Right atrium auricular region (tissue), 2 donors: Measurements from ENCODE around the gene UTP11. TPM values are rescaled to one million over a fixed set of nuclear protein-coding genes. Genes with fewer than 3 reads are reported as not detected.
"Not testable (repeated sequence)": the region's sequence is repeated elsewhere in the genome, so short reads cannot be mapped to it uniquely, and the experiment has no call there.

Experiments
- DNase-seq: peaks from one replicate; pipeline ENCODE4 v3.0.0-alpha.2; 2019; ENCODE audit warnings: low spot score
- H3K27ac ChIP-seq, 2 donors: fragments of 200-600 bp; sonication (generic); 1 replicate in 1 of 2; 2 replicates in 1 of 2; pipeline ENCODE4 v1.5.1; 2016 to 2019
- H3K27me3 ChIP-seq, 2 donors: fragments of 200-600 bp; sonication (generic); one replicate each; pipeline versions ENCODE4 v1.5.1 to v1.6.0; 2017 to 2019
- H3K36me3 ChIP-seq: fragments of 200-600 bp; sonication (generic); one replicate; pipeline ENCODE4 v1.5.1; 2016
- H3K4me1 ChIP-seq, 2 donors: fragments of 200-600 bp; sonication (generic); one replicate each; pipeline versions ENCODE4 v1.5.1 to v1.6.0; 2017 to 2019
- H3K4me3 ChIP-seq, 2 donors: fragments of 200-600 bp; sonication (generic); 1 replicate in 1 of 2; 2 replicates in 1 of 2; pipeline ENCODE4 v1.5.1; 2017 to 2019; ENCODE audit warnings: mild to moderate bottlenecking in 1 of 2, moderate library complexity in 1 of 2
- H3K9me3 ChIP-seq, 2 donors: fragments of 200-600 bp; sonication (generic); one replicate each; pipeline ENCODE4 v1.5.1; 2019
- total RNA-seq, 2 donors: library from RNA; depleted of rRNA; stranded (reverse); fragments of >200 nt; gene quantifications; one replicate each; pipeline ENCODE4 v1.1.0, GENCODE V29; 2016
- TF ChIP-seq, protein P1 (sequence below), 2 donors: fragments of 200-600 bp; sonication (generic); IDR thresholded peaks; one replicate each; pipeline ENCODE4 v1.5.1; 2019; ENCODE audit warnings: antibody characterized with exemption in 2 of 2

The UTP11 gene
- total RNA-seq, 2 donors from 2014 or later: 29.2 to 53.7 TPM

DNA sequence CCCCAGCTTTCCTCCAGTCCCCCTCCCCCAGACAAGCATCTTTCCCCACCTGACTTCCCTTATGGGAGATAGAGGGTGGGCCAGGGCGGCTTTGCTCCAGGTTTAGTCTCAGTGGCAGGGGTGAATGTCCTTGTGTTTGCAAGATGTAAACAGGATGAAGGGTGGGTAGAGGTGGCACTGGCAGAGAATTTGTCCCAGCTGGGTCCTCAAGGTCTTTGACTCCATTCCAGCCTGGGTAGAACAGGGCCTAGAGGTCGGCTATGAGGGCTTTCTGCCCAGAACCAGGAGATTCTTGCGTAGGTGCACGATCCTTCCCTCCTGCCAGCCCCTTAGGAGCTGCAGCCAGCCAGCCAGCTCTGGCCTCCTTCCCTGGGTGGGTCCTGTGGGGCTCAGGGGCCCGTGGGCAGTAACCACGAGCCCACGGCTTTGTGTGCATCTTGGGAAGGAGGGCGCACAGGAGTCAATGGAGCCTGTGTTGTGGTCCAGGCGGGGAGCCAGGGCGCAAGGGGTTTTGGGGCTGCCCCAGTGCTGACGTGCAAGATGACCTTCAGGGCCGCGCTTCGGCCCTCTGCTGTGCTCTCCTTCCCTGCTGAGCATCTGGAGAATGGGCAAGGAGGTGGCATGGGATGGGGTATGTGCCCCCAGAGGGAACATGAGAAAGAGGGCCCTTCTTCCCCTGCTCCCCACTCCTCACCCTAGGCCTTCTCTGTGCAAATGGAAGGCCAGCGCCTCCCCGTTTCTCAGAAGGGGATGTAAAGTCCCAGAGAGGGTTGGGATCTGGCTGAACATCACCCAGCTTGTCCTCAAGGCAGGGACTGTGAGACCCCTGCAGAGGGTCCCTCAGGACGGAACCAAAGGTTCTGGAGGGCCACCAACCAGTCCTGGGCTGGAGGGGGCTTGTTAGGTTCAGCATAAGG lies 18.3 kb downstream of the UTP11 start:
- H3K9me3 ChIP-seq: no peaks in the 10 kb centered on the region
- DNase-seq: no peak
- H3K27me3 ChIP-seq: no peaks in the 10 kb centered on the region
- TF ChIP-seq, protein P1, sequence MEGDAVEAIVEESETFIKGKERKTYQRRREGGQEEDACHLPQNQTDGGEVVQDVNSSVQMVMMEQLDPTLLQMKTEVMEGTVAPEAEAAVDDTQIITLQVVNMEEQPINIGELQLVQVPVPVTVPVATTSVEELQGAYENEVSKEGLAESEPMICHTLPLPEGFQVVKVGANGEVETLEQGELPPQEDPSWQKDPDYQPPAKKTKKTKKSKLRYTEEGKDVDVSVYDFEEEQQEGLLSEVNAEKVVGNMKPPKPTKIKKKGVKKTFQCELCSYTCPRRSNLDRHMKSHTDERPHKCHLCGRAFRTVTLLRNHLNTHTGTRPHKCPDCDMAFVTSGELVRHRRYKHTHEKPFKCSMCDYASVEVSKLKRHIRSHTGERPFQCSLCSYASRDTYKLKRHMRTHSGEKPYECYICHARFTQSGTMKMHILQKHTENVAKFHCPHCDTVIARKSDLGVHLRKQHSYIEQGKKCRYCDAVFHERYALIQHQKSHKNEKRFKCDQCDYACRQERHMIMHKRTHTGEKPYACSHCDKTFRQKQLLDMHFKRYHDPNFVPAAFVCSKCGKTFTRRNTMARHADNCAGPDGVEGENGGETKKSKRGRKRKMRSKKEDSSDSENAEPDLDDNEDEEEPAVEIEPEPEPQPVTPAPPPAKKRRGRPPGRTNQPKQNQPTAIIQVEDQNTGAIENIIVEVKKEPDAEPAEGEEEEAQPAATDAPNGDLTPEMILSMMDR (IDR thresholded peaks at IDR 0.05): no peak
- peaks cover 3% of the 10 kb centered on the region for H3K36me3 ChIP-seq
- H3K4me3 ChIP-seq: no peak overlapping the region
- H3K4me1 ChIP-seq: peaks cover 0 to 28% of the 10 kb centered on the region in 2 donors
- H3K27ac ChIP-seq: peak overlapping the region in 1 of 2 donors; percentile 44

DNA sequence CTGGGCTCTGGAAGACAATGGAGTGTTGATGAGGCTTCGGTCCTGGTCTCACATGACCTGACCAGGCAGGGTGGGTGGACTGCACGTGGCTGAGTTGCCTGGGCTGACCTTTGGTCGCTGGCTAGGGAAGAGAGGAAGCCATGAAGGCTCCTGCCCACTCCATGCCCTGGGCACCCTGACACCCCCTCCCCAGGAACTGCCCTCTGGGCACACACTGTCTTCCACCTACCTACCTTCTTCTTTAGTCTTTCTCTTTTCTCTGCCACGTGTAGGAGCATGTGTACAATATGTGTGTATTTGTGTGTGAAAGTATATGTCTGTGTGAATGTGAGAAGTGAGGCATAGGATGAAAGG lies 19.0 kb downstream of the UTP11 start:
- no peaks in the 10 kb centered on the region for H3K9me3 ChIP-seq
- H3K4me3 ChIP-seq: no peak overlapping the region
- no peak overlapping the region for H3K27ac ChIP-seq
- H3K4me1 ChIP-seq: peaks cover 0 to 28% of the 10 kb centered on the region in 2 donors
- no peak for DNase-seq
- TF ChIP-seq, protein P1 (IDR thresholded peaks at IDR 0.05): no peak
- no peaks in the 10 kb centered on the region for H3K27me3 ChIP-seq
- no peaks in the 10 kb centered on the region for H3K36me3 ChIP-seq

DNA sequence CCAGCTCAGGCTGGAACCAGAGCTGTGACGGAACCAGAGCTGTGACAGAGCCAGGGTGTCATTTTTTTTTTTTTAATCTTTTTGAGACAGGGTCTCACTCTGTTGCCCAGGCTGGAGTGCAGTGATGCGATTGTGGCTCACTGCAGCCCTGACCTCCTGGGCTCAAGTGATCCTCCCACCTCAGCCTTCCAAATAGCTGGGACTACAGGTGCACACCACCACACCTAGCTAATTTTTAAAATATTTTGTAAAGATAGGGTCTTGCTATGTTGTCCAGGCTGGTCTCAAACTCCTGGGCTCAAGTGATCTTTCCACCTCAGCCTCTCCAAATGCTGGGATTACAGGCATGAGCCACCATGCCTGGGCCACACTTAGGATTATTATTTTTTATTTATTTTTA lies 20.5 kb downstream of the UTP11 start:
- H3K9me3 ChIP-seq, H3K4me3 ChIP-seq, H3K27me3 ChIP-seq, H3K27ac ChIP-seq, H3K36me3 ChIP-seq, DNase-seq: not testable (repeated sequence)
- peaks cover 0 to 28% of the 10 kb centered on the region in 2 donors for H3K4me1 ChIP-seq

DNA sequence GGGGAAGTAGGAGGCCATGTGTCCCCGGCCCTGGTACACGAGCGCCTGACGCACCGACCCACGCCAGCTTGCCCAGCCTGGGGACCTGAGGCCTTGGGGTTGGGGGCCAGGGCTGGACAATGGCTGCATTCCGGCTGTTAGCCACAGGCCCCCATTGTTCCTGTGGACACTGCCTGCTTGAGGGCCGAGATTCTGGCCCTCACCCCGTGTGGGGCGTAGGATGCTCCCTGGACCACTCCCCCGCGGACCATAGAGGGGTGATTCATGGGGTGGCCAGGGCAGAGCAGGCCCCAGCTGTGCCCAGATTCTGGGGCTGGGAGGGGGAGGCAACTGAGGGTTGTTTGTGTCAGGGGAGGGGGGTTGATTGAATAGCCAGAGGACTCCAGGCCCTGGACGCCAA lies 22.3 kb downstream of the UTP11 start:
- Histone ChIP-seq H3K4me1 (peaks cover 0 to 11% of the 10 kb centered on the region in 2 donors), H3K27me3 (no peaks in the 10 kb centered on the region), H3K9me3 (no peaks in the 10 kb centered on the region), H3K36me3 (no peaks in the 10 kb centered on the region), H3K4me3 (no peak overlapping the region), H3K27ac (no peak overlapping the region)
- TF ChIP-seq, protein P1 (IDR thresholded peaks at IDR 0.05): no peak
- DNase-seq: no peak

DNA sequence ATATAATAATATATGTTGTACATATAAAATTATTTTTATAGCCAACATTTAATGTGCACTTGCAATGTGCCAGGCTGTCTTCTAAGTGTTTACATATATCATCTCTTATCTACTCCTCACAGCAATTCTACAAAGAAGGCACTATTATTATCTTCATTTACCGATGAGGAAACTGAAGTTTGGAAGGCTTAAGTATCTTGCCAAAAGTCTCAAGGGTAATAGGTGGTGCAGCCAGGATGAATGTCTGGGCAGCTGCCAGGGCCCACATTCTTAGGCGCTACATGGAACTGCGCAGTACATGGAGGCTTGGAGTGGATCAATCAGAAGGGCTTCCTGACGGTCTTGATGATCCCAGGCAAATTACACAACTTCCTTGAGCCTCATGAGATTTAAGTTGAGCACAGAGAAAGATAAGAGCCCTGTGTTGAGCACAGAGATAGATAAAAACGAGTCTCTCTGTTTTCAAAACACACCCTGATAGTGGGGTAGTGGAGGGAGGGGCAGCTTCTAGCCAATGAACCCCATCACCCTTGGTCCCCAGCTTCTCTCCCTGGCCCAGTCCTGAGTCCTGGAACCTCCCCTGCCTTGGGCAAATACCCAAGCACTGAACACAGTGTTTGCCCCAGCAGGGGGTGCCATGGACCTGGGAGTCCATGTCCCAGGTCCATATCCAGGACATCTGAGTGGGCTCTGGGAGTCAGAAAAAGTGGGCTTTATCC lies 24.8 kb downstream of the UTP11 start:
- H3K27ac ChIP-seq: no peak overlapping the region
- TF ChIP-seq, protein P1 (IDR thresholded peaks at IDR 0.05): peak in 1 of 2 donors; percentile 11
- no peak overlapping the region for H3K4me3 ChIP-seq
- no peaks in the 10 kb centered on the region for H3K4me1 ChIP-seq
- H3K27me3 ChIP-seq: peaks cover 2 to 5% of the 10 kb centered on the region in 2 donors
- no peak for DNase-seq
- no peaks in the 10 kb centered on the region for H3K9me3 ChIP-seq
- no peaks in the 10 kb centered on the region for H3K36me3 ChIP-seq

DNA sequence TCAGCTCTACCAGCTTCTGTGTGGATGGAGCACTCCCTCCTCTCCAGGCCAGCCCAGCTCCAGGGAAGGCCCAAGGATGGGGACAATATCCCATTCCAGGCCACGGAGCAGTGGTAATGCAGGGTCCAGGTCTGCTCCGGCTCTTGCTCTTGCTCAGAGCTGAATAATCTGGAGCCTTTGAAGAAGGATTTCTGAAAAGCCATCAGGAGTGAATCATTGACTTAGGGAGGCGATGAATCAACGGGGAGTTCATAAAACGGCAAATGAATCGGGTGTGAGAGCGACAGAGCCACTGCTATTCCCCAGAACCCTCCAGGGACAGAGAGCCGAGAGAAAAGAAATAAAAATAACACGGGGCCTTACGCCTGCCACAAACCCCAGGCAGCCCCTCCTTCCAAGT lies 26.3 kb downstream of the UTP11 start:
- no peak for DNase-seq
- no peaks in the 10 kb centered on the region for H3K9me3 ChIP-seq
- H3K27ac ChIP-seq: no peak overlapping the region
- no peaks in the 10 kb centered on the region for H3K36me3 ChIP-seq
- H3K4me1 ChIP-seq: no peaks in the 10 kb centered on the region
- H3K27me3 ChIP-seq: peaks cover 17 to 19% of the 10 kb centered on the region in 2 donors
- H3K4me3 ChIP-seq: no peak overlapping the region
- TF ChIP-seq, protein P1 (IDR thresholded peaks at IDR 0.05): no peak
